Kidney (tissue), 14 donors: ENCODE measurements around the gene PCAT7. TPM values are rescaled to one million over a fixed set of nuclear protein-coding genes. Genes with fewer than 3 reads are reported as not detected.

Source experiments
- DNase-seq, 5 donors: peaks; one replicate each; pipeline ENCODE4 v3.0.0-alpha.2; 2013 to 2020
- FAIRE-seq: peaks from 2 replicates; lab custom pipeline; 2012; peaks lifted over from hg19 to GRCh38; lab: Jason Lieb, UNC
- H3K27ac ChIP-seq, 2 donors: one replicate each; pipeline ENCODE4 v1.7.0; 2013; ENCODE audit warnings: low read depth in 2 of 2, low read length in 2 of 2, inconsistent platforms in 1 of 2
- H3K27me3 ChIP-seq: one replicate; pipeline ENCODE4 v1.7.1; 2013; ENCODE audit warnings: low read length, inconsistent platforms; ENCODE audit not compliant: control insufficient read depth, insufficient read depth
- H3K36me3 ChIP-seq, 3 donors: one replicate each; pipeline versions ENCODE4 v1.7.0 to v1.7.1; 2013; ENCODE audit warnings: low read length in 3 of 3, control low read depth in 1 of 3, inconsistent platforms in 1 of 3; ENCODE audit not compliant: insufficient read depth in 3 of 3, control insufficient read depth in 2 of 3
- H3K4me1 ChIP-seq, 3 donors: one replicate each; pipeline versions ENCODE4 v1.7.0 to v1.7.1; 2013; ENCODE audit warnings: low read length in 3 of 3, inconsistent platforms in 1 of 3, low read depth in 1 of 3; ENCODE audit not compliant: control insufficient read depth in 2 of 3, insufficient read depth in 2 of 3
- H3K4me3 ChIP-seq, 3 donors: one replicate each; pipeline versions ENCODE4 v1.7.0 to v1.8.1; 2013; ENCODE audit warnings: low read length in 3 of 3, control low read depth in 1 of 3, inconsistent platforms in 1 of 3
- H3K9ac ChIP-seq, 3 donors: one replicate each; pipeline versions ENCODE4 v1.7.0 to v1.7.1; 2013; ENCODE audit warnings: low read length in 3 of 3, control low read depth in 1 of 3, inconsistent platforms in 1 of 3
- H3K9me3 ChIP-seq, 3 donors: one replicate each; pipeline versions ENCODE4 v1.7.0 to v1.7.1; 2013; ENCODE audit warnings: low read length in 3 of 3, control low read depth in 1 of 3, inconsistent platforms in 1 of 3; ENCODE audit not compliant: control insufficient read depth in 2 of 3, insufficient read depth in 1 of 3
- CTCF ChIP-seq: IDR thresholded peaks from 3 replicates; pipeline ENCODE4 v1.5.1; 2012; ENCODE audit warnings: mild to moderate bottlenecking, moderate library complexity, borderline replicate concordance; ENCODE audit not compliant: insufficient read depth; ENCODE audit errors: extremely low read depth
- intact Hi-C: fragments of 100-400 bp; cut with DNase I; formaldehyde crosslinking; loops from one replicate; pipeline ENCODE4 v1.11.1; 2022
- polyA plus RNA-seq: library from polyadenylated mRNA; stranded (reverse); fragments of 350-450 nt; fragmentation: Illumina TruSeq; extraction: RNeasy Lipid Tissue Mini Kit (QIAGEN cat#74804); gene quantifications from one replicate; pipeline ENCODE4 v1.2.3, GENCODE V29; 2014; ENCODE audit warnings: low read depth, low replicate concordance; ENCODE audit not compliant: insufficient read depth
- total RNA-seq: library from RNA; stranded (reverse); fragmentation: NEBNext Ultra II Directional; extraction: Animal tissue kit (Norgen Biotek cat#: 25700); gene quantifications from one replicate; pipeline ENCODE4 v1.2.1, GENCODE V29; 2021
- donor health status: control.
- donor health status: control.
- donor health status: control.
- donor health status: control.
- donor health status: control.
- donor health status: DM: yes; HTN: yes; CAD: no.
- donor health status: Normal renal cell carcinoma (clear cell type).

Gene PCAT7
- total and polyA plus RNA-seq, 2 donors from 2014 or later = 0.28 to 1.5 TPM

GRCh38 chr9:94600258-94600657 is 45.4 kb downstream of the PCAT7 start:
- intact Hi-C loops = no loop called here
- Histone ChIP-seq H3K27ac (no peak overlapping the region), H3K36me3 (peaks cover 0 to 3% (median 0%) of the 10 kb centered on the region in 3 donors), H3K9ac (no peak overlapping the region), H3K9me3 (no peaks in the 10 kb centered on the region), H3K4me1 (peaks cover 0 to 11% (median 2%) of the 10 kb centered on the region in 3 donors), H3K27me3 (no peaks in the 10 kb centered on the region), H3K4me3 (no peak overlapping the region)
- no peak for TF ChIP-seq CTCF
- FAIRE-seq = no peak
- DNase-seq = no peak

- FAIRE-seq = no peak
- Histone ChIP-seq H3K9me3 (no peaks in the 10 kb centered on the region), H3K36me3 (peaks cover 0 to 3% (median 0%) of the 10 kb centered on the region in 3 donors), H3K4me1 (peaks cover 0 to 11% (median 2%) of the 10 kb centered on the region in 3 donors), H3K27me3 (no peaks in the 10 kb centered on the region), H3K4me3 (no peak overlapping the region), H3K27ac (no peak overlapping the region), H3K9ac (no peak overlapping the region)
- no peak for TF ChIP-seq CTCF
- no peak for DNase-seq
- intact Hi-C loops = no loop called here
These were observed 45.8 kb downstream of the PCAT7 start for GRCh38 chr9:94600715-94601114.

GRCh38 chr9:94602666-94603065 is 47.8 kb downstream of the PCAT7 start:
- DNase-seq (no peak), FAIRE-seq (no peak)
- Histone ChIP-seq H3K27ac (no peak overlapping the region), H3K4me1 (peaks cover 0 to 22% (median 2%) of the 10 kb centered on the region in 3 donors), H3K36me3 (peaks cover 0 to 3% (median 0%) of the 10 kb centered on the region in 3 donors), H3K27me3 (no peaks in the 10 kb centered on the region), H3K9me3 (no peaks in the 10 kb centered on the region), H3K4me3 (no peak overlapping the region), H3K9ac (no peak overlapping the region)
- no peak for TF ChIP-seq CTCF
- intact Hi-C loops = no loop called here
